Kidney epithelial cell (primary cell): ENCODE data around the gene FDXR. TPM values are rescaled to one million over a fixed set of nuclear protein-coding genes. Genes with fewer than 3 reads are reported as not detected.
"Not testable (repeated sequence)": the region's sequence is repeated elsewhere in the genome, so short reads cannot be mapped to it uniquely, and the experiment has no call there.

Source experiments
- DNase-seq: peaks from one replicate; pipeline ENCODE4 v3.0.0-alpha.2; 2010; ENCODE audit warnings: low read depth
- H3K27me3 ChIP-seq: 2 replicates; pipeline ENCODE4 v1.6.0; 2011; ENCODE audit warnings: low read length; ENCODE audit not compliant: control insufficient read depth, insufficient read depth
- H3K36me3 ChIP-seq: 2 replicates; pipeline ENCODE4 v1.5.1; 2011; ENCODE audit warnings: low read length; ENCODE audit not compliant: control insufficient read depth, insufficient read depth
- H3K4me3 ChIP-seq: 2 replicates; pipeline ENCODE4 v1.5.1; 2011; ENCODE audit warnings: low read depth, mild to moderate bottlenecking, control low read depth, low read length
- CTCF ChIP-seq: IDR thresholded peaks from 2 replicates; pipeline ENCODE4 v1.5.1; 2011; ENCODE audit warnings: mild to moderate bottlenecking, moderate library complexity, low read length, control low read depth, inconsistent platforms; ENCODE audit not compliant: insufficient read depth, poor library complexity, severe bottlenecking
- total RNA-seq: library from RNA; depleted of rRNA; stranded (reverse); fragments of >200 nt; gene quantifications from 2 replicates; pipeline ENCODE4 v1.2.3, GENCODE V29; 2015

FDXR gene
- total RNA-seq, 1 donor from 2014 or later = 34.0 TPM

- no peak for TF ChIP-seq CTCF
- Histone ChIP-seq H3K36me3 (no peaks in the 10 kb centered on the region), H3K27me3 (no peaks in the 10 kb centered on the region), H3K4me3 (no peak overlapping the region)
- DNase-seq = no peak
These were observed 1.3 kb downstream of the FDXR start for GRCh38 chr17:74871356-74872076.

- Histone ChIP-seq H3K27me3 (no peaks in the 10 kb centered on the region), H3K4me3 (no peak overlapping the region), H3K36me3 (no peaks in the 10 kb centered on the region)
- no peak for DNase-seq
- TF ChIP-seq CTCF = no peak
These were observed 2.3 kb downstream of the FDXR start for GRCh38 chr17:74870512-74870911.

- H3K27me3 ChIP-seq, H3K36me3 ChIP-seq, DNase-seq: not testable (repeated sequence)
These were observed 2.8 kb downstream of the FDXR start for GRCh38 chr17:74870028-74870427.

GRCh38 chr17:74868908-74869255 lies 3.9 kb downstream of the FDXR start:
- TF ChIP-seq CTCF = no peak
- Histone ChIP-seq H3K4me3 (no peak overlapping the region), H3K27me3 (no peaks in the 10 kb centered on the region), H3K36me3 (no peaks in the 10 kb centered on the region)
- DNase-seq = no peak

More at GRCh38 chr17:74870028-74870427, 2.8 kb downstream of the FDXR start:
- not testable (repeated sequence) for H3K4me3 ChIP-seq

GRCh38 chr17:74868251-74868907 lies 4.4 kb downstream of the FDXR start:
- Histone ChIP-seq H3K4me3 (no peak overlapping the region), H3K27me3 (no peaks in the 10 kb centered on the region), H3K36me3 (no peaks in the 10 kb centered on the region)
- TF ChIP-seq CTCF = no peak
- DNase-seq = no peak

- TF ChIP-seq CTCF = no peak
- Histone ChIP-seq H3K4me3 (no peak overlapping the region), H3K27me3 (peaks cover 16% of the 10 kb centered on the region), H3K36me3 (no peaks in the 10 kb centered on the region)
- no peak for DNase-seq
These were observed 6.5 kb downstream of the FDXR start for GRCh38 chr17:74866198-74866835.
